GM13976 (cell line): ENCODE measurements around the gene GALK2.

Experiments used
- DNase-seq: peaks from one replicate; pipeline ENCODE4 v3.0.0; 2012; ENCODE audit warnings: low spot score
- in situ Hi-C: fragments of 300-500 bp; cut with MboI; formaldehyde crosslinking; loops from one replicate; pipeline ENCODE4 v1.12.0; 2022; ENCODE audit warnings: low sequenced_read_pairs, mixed read lengths, inconsistent platforms; ENCODE audit not compliant: unreplicated experiment
- TF ChIP-seq, protein P1 (sequence below): IDR thresholded peaks from 2 replicates; pipeline ENCODE4 v1.5.1; 2012; ENCODE audit warnings: borderline replicate concordance, mild to moderate bottlenecking; ENCODE audit not compliant: insufficient read depth; ENCODE audit errors: extremely low read depth, missing control alignments, control extremely low read depth

Gene GALK2

DNA sequence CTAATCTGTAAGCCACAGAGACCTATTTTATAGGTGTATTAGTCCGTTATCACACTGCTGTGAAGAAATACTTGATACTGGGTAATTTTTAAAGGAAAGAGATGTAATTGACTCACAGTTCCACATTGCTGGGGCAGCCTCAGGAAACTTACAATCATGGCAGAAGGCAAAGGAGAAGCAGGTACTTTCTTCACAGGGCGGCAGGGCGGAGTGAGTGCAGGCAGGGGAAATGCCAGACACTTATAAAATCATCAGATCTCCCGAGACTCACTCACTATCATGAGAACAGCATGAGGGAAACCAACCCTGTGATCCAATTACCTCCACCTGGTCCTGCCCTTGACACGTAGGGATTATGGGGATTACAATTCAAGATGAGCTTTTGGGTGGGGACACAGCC is 108.7 kb downstream of the GALK2 start:
- DNase-seq, result no peak
- TF ChIP-seq, protein P1, sequence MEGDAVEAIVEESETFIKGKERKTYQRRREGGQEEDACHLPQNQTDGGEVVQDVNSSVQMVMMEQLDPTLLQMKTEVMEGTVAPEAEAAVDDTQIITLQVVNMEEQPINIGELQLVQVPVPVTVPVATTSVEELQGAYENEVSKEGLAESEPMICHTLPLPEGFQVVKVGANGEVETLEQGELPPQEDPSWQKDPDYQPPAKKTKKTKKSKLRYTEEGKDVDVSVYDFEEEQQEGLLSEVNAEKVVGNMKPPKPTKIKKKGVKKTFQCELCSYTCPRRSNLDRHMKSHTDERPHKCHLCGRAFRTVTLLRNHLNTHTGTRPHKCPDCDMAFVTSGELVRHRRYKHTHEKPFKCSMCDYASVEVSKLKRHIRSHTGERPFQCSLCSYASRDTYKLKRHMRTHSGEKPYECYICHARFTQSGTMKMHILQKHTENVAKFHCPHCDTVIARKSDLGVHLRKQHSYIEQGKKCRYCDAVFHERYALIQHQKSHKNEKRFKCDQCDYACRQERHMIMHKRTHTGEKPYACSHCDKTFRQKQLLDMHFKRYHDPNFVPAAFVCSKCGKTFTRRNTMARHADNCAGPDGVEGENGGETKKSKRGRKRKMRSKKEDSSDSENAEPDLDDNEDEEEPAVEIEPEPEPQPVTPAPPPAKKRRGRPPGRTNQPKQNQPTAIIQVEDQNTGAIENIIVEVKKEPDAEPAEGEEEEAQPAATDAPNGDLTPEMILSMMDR, result no peak
- in situ Hi-C loops, result no loop called here

DNA sequence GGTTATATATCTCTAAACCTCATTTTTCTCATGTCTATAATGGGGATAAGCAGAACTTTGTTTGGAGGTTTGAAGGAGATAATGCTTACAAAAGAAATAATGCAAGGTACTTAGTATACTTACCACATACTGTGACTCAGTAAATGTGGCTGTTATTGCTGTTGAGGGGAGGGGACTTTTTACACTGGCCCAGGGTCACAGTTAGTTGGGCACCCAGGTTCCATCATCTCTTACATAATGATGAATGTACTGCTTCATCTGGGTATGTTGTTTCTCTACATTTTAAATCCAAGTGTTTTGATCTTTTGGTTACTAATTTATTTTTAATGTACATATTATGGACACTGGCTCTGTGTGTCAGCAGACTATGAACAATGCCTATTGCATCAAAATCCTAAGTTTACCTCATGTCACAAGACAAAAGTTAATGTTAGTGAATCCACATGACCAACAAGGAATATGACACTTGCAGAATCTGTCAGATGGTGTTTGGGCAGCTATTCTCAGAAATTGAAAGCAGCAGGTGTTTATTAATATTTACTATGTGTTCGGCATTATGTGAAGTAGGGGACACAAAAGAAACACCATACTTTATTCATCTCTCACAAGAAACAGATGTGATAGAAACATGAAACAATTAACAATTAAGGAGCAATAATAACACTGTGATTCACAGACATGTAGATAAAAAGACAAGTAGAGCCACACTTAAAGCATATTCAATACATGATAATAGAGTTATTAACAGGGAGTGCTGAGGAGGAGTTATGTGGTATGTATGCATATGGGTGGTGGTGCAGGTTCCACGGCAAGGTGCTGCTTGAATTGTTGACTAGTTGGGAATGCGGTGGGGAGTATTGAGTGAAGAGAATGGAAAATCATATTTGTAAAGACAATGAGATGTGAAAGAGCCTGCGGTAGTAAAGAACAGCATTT is 109.7 kb downstream of the GALK2 start:
- DNase-seq, result no peak
- in situ Hi-C loops, result no loop called here
- TF ChIP-seq, protein P1, result no peak

DNA sequence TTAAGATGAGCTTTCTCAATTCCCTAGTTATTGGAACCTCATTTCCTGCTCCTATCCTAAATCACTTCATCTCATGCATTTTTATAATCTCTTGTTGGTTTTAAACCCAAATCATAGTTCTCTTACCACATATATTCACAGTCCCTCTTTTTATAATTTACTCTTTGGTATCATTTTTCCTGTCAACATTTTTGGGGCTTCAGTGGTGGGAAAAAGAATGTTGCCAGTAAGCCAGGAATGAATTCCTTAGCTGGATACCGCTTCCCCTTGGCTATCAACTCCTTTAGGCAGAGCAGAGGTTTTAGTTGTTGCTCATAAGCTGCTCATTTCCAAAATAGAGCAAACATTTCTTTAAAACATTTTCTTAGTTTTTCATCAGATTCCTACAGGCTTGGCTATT is 112.3 kb downstream of the GALK2 start:
- in situ Hi-C loops, result no loop called here
- TF ChIP-seq, protein P1, result no peak
- no peak for DNase-seq

DNA sequence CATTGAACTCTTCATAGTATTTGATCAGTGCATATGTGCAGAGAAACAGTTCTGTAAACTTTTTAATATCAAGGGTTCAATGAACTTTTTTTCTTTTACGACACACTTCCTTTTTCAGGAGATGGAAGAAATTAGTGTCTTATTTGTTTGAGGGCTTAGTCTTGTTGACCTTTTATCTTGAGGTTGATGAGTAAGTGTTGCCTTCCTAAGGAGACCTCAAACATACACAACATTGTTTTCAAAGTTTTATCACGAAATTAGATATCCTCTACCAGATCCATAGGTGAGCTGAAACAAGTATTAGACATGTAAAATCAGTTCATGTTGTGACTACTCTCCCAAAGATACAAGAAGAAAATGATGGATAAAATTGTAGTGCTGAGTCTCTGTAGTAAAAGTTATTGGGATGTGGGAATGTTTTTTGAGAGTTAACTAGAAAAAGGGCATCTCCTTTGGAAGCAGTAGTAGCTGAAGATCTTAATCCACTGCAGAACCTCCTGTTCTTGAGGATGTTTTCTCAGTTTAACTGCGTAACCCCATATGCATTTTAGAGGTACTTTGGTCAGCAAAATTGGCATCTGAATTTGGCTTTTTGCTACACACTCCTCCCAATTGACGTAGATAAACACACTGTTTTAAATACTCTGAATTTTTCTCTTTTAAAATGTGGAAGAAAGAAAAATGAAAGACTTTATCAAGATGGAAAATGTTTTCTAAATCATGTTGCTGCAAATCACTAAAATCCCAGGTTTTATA is 116.8 kb downstream of the GALK2 start:
- in situ Hi-C loops, result no loop called here
- TF ChIP-seq, protein P1, result no peak
- DNase-seq, result no peak

DNA sequence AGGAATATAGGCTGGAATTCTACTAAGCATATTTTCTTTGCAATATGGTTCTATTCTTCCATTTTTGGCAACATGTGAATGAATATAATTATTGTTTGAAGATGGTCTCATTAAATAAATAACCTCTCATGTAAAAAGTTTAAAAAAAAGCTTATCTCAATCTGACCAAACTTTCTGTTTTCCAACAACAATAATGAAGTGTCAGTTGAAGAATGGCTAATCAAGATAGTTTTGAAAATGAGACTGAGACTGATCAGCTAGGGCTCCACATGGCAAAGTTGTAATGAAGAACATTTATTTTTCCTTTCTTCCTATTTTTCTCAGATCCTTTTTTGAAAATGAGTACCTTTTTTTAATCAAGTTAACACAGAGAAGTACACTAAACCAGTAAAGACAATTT is 117.4 kb downstream of the GALK2 start:
- DNase-seq, result no peak
- TF ChIP-seq, protein P1, result no peak
- in situ Hi-C loops, result no loop called here

DNA sequence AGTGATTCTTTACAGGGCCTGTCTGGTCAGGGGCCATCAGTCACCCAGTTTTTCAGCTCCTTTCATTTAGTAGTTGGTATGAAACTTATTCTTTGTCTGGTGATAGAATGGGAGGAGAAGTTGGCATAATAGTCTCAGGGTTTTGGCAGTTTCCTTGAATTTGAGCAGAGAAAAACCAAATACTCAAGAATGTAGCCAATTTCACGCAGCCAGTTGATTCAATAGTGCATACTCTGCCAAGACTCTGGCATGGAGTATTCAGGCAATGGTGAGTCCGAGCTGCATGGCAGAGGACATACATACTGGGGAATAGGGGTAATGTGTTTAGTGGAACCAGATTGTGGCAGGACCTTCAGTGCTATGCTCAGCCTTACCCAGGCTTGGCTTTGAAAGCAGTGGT is 118.3 kb downstream of the GALK2 start:
- in situ Hi-C loops, result no loop called here
- no peak for DNase-seq
- TF ChIP-seq, protein P1, result no peak
